ENCODE measurements around the gene FGFRL1.
"Not testable (repeated sequence)": the region's sequence is repeated elsewhere in the genome, so short reads cannot be mapped to it uniquely, and the experiment has no call there.

The FGFRL1 gene

DNA sequence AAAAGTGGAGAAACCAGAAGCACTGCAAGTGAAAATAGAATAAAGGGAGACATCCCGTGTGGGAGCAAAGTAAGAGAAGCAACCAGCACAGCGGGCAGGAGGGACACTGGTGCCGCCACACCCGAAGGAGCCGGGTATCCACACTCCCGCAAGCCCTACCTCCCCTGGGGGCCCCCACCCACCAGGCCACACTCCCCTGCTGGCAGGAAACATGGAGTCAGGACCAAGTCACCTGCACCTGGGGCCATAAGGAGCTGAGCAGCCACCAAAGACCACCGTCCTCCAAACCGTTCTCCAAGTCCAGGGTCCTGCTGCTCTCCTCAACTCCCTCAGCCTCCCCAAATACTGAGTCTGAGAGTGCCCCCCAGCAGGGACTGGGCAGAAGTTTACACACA is 30.5 kb downstream of the FGFRL1 start:
- DNase-seq = no peak

DNA sequence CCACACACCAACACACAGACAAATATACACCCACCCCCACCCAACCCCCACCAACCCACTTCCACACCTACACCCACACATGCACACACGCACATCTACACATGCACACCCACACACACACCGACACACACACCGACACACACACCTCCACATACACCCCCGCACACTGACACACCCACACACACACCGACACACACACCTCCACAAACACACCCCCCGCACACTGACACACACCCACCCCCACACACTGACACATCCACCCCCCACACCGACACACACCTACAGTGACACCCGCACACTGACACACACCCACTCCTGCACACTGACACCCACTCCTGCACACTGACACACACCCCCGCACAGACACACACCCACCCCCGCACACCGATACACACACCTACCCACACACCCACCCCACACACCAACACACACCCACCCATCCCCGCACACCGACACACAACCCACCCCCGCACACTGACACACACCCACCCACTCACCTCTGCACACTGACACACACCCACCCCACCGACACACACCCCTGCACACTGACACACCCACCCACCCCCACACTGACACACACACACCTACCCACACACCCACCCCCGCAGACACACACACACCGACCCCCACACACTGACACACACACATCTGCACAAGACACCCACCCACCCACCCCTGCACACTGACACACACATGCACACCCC is 31.1 kb downstream of the FGFRL1 start:
- no peak for DNase-seq

DNA sequence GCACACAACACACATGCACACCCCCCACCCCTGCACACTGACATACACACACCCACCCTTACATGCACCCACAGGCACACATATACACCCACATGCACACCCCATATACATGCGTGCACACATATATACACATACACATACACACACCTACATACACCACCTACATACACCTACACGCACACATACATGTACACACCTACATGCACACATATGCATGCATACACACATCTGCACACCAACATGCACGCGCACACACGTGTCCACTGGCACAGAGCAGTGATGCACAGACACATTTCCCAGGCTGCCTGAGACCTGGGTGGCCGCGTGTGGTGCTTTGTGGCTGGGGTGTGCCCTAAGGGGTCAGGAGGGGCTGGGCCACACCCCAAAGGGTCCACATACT is 31.7 kb downstream of the FGFRL1 start:
- no peak for DNase-seq

DNA sequence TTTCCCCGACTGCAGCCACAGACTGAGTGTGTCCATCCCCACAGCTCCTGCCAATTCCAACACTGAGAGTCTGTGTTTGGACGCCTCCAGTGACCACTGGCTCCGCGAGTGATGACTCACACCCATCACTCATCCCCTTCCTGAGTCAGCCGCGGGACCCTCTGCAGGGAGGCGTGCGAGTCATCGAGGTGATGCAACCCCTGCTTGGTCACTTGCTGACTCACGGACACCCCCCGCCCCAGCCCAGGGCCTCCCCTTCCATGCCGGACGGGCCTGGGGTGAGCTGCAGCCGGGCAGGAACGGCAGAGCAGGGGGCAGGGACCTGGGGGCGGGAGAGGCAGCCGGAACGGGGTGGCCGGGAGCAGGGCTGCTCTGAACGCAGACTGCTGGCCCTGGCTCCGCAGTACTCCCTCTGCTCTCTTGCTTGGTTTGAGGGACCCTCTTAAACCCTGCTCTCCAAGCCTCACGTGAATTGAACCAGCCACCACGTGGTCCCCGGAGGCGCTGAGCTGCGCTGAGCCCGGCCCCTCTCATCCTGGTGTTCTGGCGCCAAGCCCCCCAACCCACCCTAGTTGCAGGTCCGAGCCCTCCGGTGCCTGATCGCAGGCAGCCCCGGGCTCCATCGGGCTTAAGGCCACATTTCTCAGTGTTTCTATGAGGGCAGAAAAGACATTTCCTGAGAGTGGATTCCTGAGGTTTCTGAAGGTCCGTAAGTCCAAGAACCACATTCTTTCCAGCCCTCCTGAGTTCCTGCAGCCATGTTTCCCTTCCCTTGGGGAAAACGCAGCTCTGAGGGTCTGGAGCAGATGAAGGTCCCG is 32.4 kb downstream of the FGFRL1 start:
- DNase-seq = peak; percentile 100

DNA sequence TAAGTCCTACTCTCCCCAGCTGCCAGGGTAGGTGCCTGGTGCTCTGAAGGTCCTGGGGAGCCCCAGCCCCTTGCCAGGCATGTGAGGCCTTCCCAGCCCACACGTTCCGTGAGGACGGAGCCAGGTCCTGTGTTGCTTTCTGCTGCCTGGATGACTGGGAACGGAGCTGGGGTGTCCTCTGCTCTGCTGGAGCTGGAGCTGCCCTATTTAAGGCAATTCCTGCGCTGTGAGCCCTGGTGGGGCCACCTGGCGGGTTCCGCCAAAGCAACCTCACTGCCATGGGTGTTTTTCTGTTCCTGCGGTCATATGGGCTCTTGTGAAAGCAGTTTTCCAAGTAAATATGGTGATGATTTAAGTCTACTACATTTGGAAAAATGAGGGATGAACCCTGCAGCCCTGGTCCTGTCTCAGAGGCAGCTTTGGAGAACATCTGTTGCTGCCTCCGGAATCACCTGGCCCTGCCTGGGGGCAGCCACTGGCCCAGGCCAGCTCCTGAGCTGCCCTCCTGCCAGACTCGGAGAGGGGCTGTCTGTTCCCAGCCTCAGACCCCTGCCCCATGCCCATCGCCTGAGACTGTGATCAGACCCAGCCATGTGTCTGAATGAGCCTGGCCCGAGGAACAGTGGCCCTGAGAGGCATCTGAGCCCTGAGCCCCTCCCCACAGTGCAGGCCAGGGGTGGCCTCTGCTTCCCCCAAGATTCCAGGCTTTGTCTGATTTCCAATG is 33.2 kb downstream of the FGFRL1 start:
- peak; percentile 34 for DNase-seq

DNA sequence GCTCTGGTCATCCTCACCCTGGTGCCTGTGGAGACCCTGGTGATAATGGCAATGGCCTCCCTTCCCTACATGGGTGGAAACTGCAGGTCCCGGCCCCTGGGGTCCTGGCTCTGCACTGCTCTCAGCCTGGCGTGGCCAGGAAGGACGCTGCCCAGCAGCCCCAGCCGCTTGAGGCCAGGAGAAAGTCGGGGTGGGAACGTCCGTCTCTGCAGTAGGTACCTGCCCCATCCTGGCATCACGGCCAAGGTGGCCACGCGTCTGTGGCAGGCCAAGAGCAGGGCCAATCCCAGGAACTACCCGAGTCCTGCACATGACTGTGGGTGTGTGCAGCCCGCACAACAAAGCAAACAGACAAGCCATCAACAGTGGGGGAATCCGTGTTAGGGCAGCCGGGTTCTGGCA is 33.8 kb downstream of the FGFRL1 start:
- no peak for DNase-seq

DNA sequence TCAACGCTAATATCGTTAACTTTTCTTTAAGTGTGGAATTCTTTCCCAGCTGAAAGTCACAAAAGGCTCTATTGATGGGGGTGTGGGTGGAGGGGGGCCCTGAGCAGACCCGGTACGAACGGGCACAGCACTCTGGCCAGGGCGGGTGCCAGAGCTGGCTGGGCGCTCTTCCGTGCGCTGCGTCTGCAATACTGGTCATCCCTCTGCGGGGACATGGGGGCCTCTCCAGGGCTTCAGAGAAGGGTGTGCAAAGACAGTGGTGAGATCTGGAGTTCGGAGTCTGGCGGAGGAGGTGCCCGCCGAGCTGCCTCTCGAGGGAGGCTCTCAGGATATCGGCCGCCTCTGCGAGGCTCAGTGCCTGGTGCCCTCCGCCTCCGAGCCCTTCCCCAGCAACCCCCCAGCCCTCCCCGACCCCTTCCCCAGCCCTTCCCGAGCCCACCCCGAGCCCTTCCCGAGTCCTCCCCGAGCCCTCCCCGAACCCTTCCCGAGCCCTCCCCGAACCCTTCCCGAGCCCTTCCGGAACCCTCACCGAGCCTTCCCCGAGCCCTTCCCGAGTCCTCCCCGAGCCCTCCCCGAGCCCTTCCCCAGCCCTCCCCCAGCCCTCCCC is 34.3 kb downstream of the FGFRL1 start:
- DNase-seq = no peak

DNA sequence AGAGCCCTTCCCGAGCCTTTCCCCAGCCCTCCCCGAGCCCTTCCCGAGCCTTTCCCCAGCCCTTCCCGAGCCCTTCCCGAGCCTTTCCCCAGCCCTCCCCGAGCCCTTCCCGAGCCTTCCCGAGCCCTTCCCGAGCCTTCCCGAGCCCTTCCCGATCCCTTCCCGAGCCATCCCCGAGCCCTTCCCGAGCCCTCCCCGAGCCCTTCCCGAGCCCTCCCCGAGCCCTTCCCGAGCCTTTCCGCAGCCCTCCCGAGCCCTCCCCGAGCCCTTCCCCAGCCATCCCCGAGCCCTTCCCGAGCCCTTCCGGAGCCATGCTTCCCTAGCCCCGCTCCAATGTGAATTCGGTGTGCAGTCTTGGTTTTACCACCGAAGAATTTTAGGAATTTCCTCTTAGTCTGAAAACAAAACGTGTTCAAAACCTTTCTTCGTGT is 35.2 kb downstream of the FGFRL1 start:
- peak; percentile 84 for DNase-seq

DNA sequence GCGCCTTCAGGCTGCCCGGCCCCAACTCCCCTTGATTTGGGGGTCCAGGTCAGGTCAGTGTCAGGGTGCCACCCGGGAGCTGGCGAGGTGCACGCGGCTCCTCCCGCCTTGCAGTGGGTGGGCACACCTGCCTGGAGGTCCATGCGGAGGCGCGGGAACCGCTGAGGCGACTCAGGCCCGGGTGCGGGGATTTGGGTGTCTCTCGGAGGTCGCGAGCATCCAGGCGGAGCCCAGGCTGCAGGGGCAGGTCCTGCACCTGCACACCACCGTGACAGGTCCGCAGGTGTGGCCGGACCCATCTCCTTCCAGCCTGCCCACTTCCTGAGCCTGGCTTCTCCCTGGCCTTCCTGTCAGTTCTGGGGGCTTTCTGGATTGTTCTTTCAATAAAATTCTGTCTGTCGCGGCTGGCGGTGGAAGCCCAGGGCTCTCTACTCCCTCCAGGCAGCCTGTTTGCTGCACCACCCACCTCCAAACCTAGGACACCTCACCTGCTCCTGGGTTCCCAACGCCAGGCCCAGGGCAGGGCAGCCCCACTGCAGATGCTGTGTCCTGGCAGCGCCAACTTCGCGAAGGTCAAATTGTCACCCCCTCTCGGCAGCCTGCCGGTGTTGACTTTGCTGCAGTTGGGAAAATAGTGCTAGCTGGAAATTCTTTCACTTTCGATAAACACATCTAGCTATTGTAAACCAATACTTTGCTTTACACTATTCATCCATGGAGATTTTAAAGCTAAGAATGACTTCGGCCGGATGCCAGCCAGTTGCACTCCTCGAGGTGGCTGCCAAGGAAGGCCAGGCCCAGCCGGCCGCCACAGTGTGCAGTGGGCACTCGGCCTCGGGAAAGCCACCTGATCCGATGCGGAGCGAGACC is 35.9 kb downstream of the FGFRL1 start:
- DNase-seq = no peak

DNA sequence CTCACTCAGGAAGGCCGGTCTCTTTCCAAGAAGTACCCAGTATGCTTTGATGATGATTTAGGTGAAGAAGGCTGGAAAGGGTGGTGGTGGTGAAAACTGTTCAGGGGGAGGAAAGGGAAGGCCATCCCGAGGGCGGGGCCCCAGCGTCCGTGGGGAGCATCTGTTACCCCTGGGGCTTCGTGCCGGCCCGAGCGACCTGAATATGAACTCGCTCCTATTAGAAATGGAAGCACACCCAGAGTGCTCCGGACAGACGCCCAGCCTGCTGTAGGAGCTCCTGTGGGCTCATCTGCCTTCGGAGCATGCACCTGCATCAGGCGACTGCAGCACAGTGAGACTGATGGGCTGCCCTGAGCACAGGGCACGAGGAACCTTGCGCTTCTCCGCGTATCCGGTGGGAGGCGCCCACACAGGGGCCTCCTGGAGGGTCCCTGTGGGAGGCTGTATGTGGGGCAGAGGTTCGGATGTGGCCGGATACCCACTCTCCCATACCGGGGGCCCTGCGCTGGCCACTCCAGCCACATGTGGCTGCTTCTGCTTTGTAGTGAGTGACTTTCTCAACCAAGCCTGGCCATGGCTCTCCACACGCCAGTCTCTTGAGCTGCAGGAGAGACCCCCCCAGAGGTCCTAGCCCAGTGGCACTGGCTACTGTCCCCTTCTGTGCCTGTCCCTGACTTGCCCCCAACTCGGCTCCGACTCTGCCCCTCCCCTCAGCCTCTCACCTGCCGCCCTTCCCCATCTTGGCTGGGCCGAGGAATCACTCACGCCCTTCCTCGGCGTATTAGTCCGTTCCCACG is 36.7 kb downstream of the FGFRL1 start:
- no peak for DNase-seq

DNA sequence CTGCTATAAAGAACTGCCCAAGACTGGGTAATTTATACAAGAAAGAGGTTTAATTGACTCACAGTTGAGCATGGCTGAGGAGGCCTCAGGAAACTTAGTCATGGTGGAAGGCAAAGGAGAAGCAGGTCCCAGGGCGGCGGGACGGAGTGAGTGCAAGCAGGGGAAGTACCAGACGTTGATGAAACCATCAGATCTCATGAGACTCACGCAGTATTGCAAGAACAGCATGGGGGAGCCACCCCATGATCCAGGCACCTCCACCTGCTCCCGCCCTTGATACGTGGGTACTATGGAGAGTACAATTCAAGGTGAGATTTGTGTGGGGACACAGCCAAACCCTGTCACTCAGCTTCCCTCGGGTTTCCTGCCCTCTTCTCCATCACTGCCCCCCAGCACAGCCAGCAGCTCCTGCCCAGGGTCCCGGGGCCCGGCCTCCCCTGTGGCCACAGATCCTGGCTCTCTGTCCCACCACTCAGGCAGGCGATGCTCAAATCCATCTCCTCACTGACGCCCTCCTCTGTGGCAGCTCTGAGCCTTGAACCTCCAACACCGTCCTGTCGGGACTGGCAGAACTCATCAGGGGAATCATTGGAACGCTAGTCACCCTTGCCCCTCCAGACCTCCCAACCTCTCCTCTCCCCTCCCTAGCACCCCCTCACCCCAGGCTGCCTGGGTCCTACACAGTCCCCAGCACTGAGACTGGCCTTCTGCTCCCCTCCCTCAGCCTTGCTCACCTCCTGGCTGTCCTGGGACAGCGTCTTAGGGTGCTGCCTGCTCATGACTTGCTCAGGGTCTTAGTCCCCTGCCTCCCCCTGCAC is 37.6 kb downstream of the FGFRL1 start:
- DNase-seq = no peak

DNA sequence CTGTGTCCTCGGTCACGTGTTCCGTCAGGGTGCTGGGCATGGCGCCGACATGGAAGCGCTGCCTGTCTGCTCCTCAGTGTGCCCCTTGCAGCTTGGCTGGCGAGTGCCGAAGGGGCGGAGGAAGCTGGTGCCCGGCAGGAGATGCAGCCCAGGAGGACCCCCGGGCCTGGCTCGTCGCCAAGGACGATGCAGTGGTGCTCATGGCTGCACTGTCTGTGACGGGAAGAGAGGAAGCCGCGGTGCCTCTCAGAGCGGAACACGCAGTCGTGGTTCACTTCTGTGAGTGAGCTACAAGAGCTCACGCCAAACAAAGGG is 38.1 kb downstream of the FGFRL1 start:
- no peak for DNase-seq

DNA sequence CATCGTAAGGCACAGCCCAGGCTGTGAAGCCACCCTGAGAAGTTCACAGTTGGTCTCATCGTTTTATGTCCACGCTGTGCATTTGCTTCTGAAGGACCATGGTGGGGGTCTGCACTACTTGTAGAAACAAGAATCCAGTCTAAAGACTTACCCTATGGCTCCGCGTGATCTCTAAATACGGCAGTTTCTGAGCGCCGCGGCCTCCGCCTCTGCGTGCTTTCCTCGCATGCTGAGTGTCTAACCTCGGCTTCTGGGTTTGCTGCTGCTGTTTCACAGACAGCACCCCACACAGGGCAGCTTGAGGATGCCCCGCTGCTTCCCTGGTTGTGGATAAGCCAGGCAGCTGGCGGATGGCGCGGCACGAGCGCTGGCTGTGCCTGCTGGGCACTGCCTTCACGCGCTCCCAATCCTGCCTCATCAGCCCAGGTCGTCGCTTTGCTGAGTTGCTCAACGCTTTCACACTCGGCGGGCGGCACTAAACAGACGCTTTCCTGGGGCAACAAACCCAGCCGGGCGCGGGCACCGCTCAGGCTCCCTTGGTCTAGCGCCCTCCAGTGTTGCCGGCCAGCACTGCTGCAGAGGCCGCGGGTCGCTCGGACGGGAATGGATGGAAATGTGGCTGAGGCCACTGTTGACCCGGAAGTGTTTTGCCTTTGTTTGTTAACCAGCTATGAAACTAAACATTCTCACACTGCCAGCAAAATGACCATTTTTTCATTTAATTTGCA is 39.2 kb downstream of the FGFRL1 start:
- no peak for DNase-seq

DNA sequence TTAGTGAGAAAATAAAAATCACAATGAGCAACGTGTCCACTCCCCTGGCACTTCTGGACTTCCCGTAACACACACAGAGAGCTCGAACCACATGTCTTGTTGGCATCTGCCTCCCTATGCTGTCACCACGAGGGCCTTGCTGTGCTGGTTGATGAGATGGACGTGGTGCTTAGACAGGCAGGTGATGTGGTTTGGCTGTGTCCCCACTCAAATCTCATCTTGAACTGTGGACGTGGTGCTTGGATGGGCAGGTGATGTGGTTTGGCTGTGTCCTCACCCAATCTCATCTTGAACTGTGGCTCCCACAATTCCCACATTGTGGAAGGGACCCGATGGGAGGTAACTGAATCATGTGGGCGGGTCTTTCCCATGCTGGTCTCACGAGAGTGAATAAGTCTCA is 40.0 kb downstream of the FGFRL1 start:
- DNase-seq = no peak

DNA sequence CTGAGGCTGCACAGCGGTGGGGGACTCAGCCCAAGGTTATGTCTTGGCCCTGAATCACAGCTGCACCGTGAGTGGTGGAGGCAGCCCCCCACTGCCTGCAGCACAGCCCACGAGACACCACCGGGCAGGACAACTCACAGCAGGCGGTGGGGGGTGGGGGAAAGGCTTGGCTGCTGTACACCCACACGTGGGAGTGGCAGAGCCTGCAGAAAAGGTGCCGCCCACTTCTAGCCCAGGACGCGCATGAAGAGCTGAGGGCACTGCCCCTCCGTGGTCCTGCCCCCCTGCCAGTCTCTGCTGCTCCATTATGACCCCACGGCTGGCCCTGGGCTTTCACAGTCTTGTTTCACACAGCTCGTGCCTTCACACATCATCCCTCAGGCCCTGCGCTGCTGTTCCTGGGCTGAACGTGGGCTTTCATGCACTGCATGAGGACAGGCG is 40.8 kb downstream of the FGFRL1 start:
- no peak for DNase-seq

DNA sequence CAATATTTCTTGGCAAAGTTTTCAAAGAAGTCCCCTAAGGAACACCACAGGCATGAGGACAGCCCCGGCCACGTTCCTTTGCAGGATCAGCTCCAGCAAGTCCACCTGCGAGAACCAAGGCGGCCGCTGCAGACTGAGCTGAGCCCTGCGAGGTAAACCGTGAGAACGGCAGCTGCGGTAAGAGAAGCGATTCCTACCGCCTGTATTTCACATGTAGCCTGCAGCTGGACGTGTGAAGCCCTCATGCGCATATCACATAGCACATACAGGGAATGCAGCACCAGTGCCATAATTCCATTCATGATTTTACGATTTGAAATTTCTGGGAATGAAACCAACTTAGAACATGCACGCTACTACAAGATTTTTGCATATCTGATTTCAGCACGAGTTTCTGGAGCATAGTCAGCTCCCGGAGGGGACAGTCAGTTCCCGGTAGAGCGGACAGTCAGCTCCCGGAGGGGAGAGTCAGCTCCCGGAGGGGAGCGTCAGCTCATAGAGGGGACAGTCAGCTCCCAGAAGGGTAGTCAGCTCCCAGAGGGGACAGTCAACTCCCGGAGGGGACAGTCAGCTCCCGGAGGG is 41.7 kb downstream of the FGFRL1 start:
- peak; percentile 88 for DNase-seq

DNA sequence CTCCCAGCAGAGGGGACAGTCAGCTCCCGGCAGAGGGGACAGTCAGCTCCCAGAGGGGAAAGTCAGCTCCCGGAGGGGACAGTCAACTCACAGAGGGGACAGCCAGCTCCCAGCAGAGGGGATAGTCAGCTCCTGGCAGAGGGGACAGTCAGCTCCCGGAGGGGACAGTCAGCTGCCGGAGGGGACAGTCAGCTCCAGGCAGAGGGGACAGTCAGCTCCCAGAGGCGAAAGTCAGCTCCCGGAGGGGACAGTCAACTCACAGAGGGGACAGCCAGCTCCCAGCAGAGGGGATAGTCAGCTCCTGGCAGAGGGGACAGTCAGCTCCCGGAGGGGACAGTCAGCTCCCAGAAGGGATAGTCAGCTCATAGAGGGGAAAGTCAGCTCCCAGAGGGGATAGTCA is 42.5 kb downstream of the FGFRL1 start:
- DNase-seq = not testable (repeated sequence)

DNA sequence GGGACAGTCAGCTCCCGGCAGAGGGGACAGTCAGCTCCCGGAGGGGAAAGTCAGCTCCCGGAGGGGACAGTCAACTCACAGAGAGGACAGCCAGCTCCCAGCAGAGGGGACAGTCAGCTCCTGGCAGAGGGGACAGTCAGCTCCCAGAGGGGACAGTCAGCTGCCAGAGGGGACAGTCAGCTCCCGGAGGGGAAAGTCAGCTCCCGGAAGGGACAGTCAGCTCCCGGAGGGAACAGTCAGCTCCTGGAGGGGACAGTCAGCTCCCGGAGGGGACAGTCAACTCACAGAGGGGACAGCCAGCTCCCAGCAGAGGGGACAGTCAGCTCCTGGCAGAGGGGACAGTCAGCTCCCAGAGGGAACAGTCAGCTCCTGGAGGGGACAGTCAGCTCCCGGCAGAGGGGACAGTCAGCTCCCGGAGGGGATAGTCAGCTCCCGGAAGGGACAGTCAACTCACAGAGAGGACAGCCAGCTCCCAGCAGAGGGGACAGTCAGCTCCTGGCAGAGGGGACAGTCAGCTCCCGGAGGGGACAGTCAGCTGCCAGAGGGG is 43.3 kb downstream of the FGFRL1 start:
- not testable (repeated sequence) for DNase-seq

DNA sequence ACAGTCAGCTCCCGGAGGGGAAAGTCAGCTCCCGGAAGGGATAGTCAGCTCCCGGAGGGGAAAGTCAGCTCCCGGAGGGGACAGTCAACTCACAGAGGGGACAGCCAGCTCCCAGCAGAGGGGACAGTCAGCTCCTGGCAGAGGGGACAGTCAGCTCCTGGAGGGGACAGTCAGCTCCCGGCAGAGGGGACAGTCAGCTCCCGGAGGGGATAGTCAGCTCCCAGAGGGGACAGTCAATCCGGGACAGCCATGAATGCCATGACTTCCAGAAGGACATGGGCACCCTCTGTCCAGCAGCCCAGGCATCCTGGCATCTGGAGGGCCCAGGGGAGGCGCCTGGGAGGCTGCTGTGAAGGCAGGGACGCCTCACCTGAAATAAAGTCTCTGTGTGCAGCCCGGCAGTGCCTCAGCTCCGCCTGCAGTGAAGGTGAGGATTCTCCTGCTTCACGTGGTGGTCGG is 43.8 kb downstream of the FGFRL1 start:
- DNase-seq = not testable (repeated sequence)
